Type B pancreatic cell (in vitro differentiated cells): ENCODE data around the gene OSBP. TPM values are rescaled to one million over a fixed set of nuclear protein-coding genes. Genes with fewer than 3 reads are reported as not detected.

Experiments used
- DNase-seq: peaks from one replicate; pipeline ENCODE4 v3.0.0; 2021; ENCODE audit warnings: mixed read lengths; ENCODE audit not compliant: unreplicated experiment; ENCODE audit errors: extremely low spot score
- H3K27ac Mint-ChIP-seq: 2 replicates; pipeline ENCODE4 v1.8.0; 2021; ENCODE audit warnings: mild to moderate bottlenecking, mixed read lengths
- H3K27me3 Mint-ChIP-seq: 2 replicates; pipeline ENCODE4 v1.8.0; 2021; ENCODE audit warnings: mixed read lengths
- H3K36me3 Mint-ChIP-seq: 2 replicates; pipeline ENCODE4 v1.8.0; 2021; ENCODE audit warnings: mixed read lengths
- H3K4me1 Mint-ChIP-seq: one replicate; pipeline ENCODE4 v1.8.0; 2021; ENCODE audit warnings: mixed read lengths; ENCODE audit not compliant: unreplicated experiment
- H3K4me3 Mint-ChIP-seq: 2 replicates; pipeline ENCODE4 v1.8.0; 2021; ENCODE audit warnings: mild to moderate bottlenecking, mixed read lengths
- H3K9me3 Mint-ChIP-seq: 2 replicates; pipeline ENCODE4 v1.8.0; 2021; ENCODE audit warnings: mixed read lengths
- total RNA-seq: library from RNA; stranded (reverse); gene quantifications from 2 replicates; pipeline ENCODE4 v1.2.1, GENCODE V29; 2021; ENCODE audit warnings: low replicate concordance
- TF ChIP-seq, protein P1 (sequence below): fragments of 200-600 bp; sonication (generic); conservative IDR thresholded peaks from 2 replicates; pipeline ENCODE4 v1.5.0; 2021; ENCODE audit warnings: antibody characterized with exemption, mild to moderate bottlenecking

Gene OSBP
- total RNA-seq, 1 donor from 2014 or later: 42.4 TPM

DNA sequence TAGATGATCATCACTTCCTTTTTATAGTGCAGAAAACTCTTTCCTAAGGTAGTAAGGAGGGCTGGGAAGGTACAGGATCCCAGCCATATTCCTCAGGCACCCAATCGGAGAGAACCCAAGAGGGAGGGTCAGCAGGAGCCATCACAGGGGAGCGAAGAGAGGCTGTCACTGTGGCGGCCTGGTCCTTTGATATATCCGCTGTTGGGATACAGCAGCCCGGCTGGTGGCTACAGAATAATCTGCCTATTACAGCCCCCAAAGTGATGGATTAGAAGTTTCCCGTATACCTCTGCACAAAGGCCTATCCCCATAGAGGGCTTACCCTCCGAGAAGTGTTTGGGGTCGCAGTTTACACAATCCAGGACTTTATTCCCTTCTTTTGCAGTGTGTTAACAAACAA, 55.7 kb downstream of the OSBP start:
- TF ChIP-seq, protein P1, sequence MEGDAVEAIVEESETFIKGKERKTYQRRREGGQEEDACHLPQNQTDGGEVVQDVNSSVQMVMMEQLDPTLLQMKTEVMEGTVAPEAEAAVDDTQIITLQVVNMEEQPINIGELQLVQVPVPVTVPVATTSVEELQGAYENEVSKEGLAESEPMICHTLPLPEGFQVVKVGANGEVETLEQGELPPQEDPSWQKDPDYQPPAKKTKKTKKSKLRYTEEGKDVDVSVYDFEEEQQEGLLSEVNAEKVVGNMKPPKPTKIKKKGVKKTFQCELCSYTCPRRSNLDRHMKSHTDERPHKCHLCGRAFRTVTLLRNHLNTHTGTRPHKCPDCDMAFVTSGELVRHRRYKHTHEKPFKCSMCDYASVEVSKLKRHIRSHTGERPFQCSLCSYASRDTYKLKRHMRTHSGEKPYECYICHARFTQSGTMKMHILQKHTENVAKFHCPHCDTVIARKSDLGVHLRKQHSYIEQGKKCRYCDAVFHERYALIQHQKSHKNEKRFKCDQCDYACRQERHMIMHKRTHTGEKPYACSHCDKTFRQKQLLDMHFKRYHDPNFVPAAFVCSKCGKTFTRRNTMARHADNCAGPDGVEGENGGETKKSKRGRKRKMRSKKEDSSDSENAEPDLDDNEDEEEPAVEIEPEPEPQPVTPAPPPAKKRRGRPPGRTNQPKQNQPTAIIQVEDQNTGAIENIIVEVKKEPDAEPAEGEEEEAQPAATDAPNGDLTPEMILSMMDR: no peak
- Mint-ChIP-seq H3K27ac (peak overlapping the region; percentile 98), H3K36me3 (peaks cover 4% of the 10 kb centered on the region), H3K4me1 (peaks cover 23% of the 10 kb centered on the region), H3K9me3 (no peaks in the 10 kb centered on the region), H3K27me3 (peaks cover 20% of the 10 kb centered on the region), H3K4me3 (peak overlapping the region; percentile 95)
- no peak for DNase-seq

DNA sequence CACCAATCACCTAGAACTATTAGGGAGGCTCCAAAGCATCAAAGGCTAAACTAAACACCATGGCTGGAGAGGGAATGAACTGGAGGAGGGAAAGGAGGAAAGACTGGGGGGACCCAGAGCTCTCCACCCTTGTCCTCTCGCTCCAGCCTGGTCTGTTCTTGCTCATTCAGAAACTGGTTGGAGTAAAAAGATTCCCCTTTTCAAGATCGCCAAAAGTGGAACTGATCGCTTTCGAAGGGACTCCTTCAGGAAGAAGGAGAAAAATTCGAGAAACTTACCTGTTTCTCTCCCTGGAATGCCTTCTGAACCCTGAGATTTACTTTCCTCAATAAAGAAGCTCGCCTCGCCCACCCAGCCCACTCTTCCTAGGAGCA, 57.3 kb downstream of the OSBP start:
- no peak for DNase-seq
- H3K27ac Mint-ChIP-seq: peak overlapping the region; percentile 90
- peaks cover 23% of the 10 kb centered on the region for H3K4me1 Mint-ChIP-seq
- peaks cover 20% of the 10 kb centered on the region for H3K27me3 Mint-ChIP-seq
- TF ChIP-seq, protein P1: no peak
- peak overlapping the region; percentile 89 for H3K4me3 Mint-ChIP-seq
- H3K9me3 Mint-ChIP-seq: no peaks in the 10 kb centered on the region
- peaks cover 4% of the 10 kb centered on the region for H3K36me3 Mint-ChIP-seq

DNA sequence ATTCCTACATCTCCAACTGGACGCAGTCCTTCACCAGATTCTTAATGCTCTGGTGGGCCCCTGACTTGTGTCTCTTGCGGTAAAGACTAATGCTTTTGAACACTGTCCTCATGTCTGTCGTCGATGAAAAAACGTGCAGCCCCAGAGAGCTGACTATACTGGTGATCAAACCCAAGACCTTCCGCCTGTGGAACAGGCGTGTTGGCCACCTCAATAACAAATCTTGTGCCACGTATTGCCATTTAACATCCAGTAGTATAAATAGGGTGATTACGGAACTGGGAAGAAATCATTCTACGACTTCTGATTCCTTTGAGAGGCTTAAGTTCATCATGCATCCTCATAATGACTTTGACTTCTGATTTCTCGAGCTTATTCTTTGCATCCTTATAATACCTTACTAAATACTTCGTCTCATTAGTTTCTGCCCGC, 58.6 kb downstream of the OSBP start:
- peak overlapping the region; percentile 90 for H3K27ac Mint-ChIP-seq
- H3K4me1 Mint-ChIP-seq: peaks cover 25% of the 10 kb centered on the region
- H3K27me3 Mint-ChIP-seq: peaks cover 20% of the 10 kb centered on the region
- peak overlapping the region; percentile 89 for H3K4me3 Mint-ChIP-seq
- DNase-seq: no peak
- TF ChIP-seq, protein P1: no peak
- peaks cover 4% of the 10 kb centered on the region for H3K36me3 Mint-ChIP-seq
- H3K9me3 Mint-ChIP-seq: no peaks in the 10 kb centered on the region

DNA sequence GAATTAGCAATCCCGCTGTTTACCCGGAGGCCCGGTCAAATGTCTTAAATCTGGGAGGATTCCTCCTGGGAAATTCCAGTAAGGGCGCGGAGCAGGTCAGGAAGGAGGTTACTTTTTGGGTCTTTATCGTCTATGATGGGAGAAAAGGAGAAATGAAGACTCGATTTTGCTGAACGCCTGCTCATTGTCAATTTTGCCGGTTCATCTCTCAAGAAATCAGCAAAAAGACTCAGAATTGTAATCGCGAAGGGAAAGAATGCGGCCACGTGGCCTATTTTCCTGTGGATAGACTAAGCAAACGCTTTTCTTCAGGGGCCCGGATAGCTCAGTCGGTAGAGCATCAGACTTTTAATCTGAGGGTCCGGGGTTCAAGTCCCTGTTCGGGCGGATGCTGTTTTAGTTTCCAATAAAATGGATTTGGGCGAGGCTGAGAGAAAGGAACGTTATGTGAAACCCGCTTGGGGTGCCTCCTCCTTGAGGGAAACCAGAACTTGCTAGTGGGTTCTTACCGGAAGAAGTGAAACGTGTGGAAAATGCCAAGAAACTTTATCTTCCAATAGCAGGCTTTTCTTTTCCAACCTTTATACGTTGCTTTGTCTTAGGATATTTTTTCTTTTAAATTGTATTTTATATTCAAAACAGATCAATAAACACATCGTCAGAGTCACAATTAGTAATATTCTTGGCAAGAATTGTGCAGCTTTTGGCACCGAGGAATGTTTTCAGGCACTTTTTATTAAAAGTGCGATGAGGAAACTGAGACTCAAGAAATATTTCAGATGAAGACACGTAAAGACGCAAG, 59.3 kb downstream of the OSBP start:
- peaks cover 4% of the 10 kb centered on the region for H3K36me3 Mint-ChIP-seq
- peaks cover 21% of the 10 kb centered on the region for H3K27me3 Mint-ChIP-seq
- peak overlapping the region; percentile 90 for H3K27ac Mint-ChIP-seq
- peaks cover 30% of the 10 kb centered on the region for H3K4me1 Mint-ChIP-seq
- H3K9me3 Mint-ChIP-seq: no peaks in the 10 kb centered on the region
- TF ChIP-seq, protein P1: no peak
- peak; percentile 79 for DNase-seq
- peak overlapping the region; percentile 89 for H3K4me3 Mint-ChIP-seq

DNA sequence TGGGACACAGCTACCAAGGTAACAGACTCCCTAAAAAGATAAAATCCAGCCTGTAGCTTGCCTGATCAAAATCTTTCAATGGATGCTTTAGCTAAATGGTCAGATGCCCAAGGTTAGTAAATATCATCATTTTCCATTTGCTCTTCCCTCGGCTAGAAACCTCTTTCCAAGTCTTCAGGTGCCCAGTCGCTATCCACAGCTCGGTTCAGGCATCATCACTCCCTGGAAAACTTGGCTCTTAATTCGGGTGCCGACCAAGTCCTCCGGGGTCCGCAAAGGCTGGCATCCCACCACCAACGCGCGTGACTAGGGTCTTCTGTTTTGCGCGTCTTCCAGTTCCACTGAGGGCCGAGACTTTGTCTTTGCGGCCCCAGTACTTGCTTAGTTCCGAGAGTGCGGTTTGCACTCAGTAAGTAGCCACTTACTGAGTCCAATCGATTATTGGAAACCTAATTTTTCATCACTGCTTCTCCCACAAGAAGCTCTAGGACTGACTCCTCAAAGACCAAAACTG, 59.9 kb downstream of the OSBP start:
- H3K9me3 Mint-ChIP-seq: no peaks in the 10 kb centered on the region
- H3K4me1 Mint-ChIP-seq: peaks cover 33% of the 10 kb centered on the region
- H3K27me3 Mint-ChIP-seq: peaks cover 24% of the 10 kb centered on the region
- peak overlapping the region; percentile 90 for H3K27ac Mint-ChIP-seq
- H3K36me3 Mint-ChIP-seq: peaks cover 4% of the 10 kb centered on the region
- H3K4me3 Mint-ChIP-seq: peak overlapping the region; percentile 89
- TF ChIP-seq, protein P1: no peak
- no peak for DNase-seq
